Endothelial cell of umbilical vein (primary cell): ENCODE results near the gene ZNF280D. TPM values are rescaled to one million over a fixed set of nuclear protein-coding genes. Genes with fewer than 3 reads are reported as not detected.

Experiments
- BruUV-seq: library from RNA; stranded (reverse); fragments of 400-500 nt; replicated peaks from 2 replicates; lab custom pipeline; 2021; lab: Mats Ljungman, UMichigan
- CTCF ChIA-PET: fragments of 300-600, 350-600 bp; sonication (Branson Sonifier 250); formaldehyde crosslinking; loops from one replicate; lab custom pipeline; 2021; ENCODE audit warnings: antibody characterized with exemption, inconsistent platforms; lab: Charles Lee
- POLR2A ChIA-PET: fragments of 300-600, 350-600 bp; sonication (Branson Sonifier 250); formaldehyde crosslinking; loops from one replicate; lab custom pipeline; 2021; ENCODE audit warnings: antibody characterized with exemption, inconsistent platforms; lab: Charles Lee
- DNase-seq: peaks from one replicate; pipeline ENCODE4 v3.0.0-alpha.2; 2011; ENCODE audit warnings: low read depth, low spot score
- FAIRE-seq: peaks from 2 replicates; lab custom pipeline; 2011; peaks lifted over from hg19 to GRCh38; lab: Jason Lieb, UNC
- H2AFZ ChIP-seq: 2 replicates; pipeline ENCODE4 v1.6.0; 2012; ENCODE audit warnings: low read depth, low read length, control low read depth, inconsistent platforms
- H3K27ac ChIP-seq: 2 replicates; pipeline ENCODE4 v1.5.1; 2011; ENCODE audit warnings: low read depth, mild to moderate bottlenecking, control low read depth, low read length, moderate library complexity; ENCODE audit not compliant: insufficient read depth
- H3K27me3 ChIP-seq, 2 experiments: 2 replicates each; pipeline versions ENCODE4 v1.6.0 to v1.6.1; 2011; ENCODE audit warnings: low read length in 2 of 2, mixed read lengths in 1 of 2; ENCODE audit not compliant: control insufficient read depth in 2 of 2, insufficient read depth in 2 of 2
- H3K36me3 ChIP-seq, 2 experiments: 2 replicates in 1 of 2; 3 replicates in 1 of 2; pipeline ENCODE4 v1.5.1; 2011; ENCODE audit warnings: low read length in 2 of 2, mild to moderate bottlenecking in 1 of 2, moderate library complexity in 1 of 2; ENCODE audit not compliant: control insufficient read depth in 2 of 2, insufficient read depth in 2 of 2; ENCODE audit errors: extremely low read depth in 1 of 2
- H3K4me1 ChIP-seq: 3 replicates; pipeline ENCODE4 v1.5.1; 2011; ENCODE audit warnings: mild to moderate bottlenecking, low read length; ENCODE audit not compliant: control insufficient read depth, insufficient read depth; ENCODE audit errors: extremely low read depth
- H3K4me2 ChIP-seq: 2 replicates; pipeline ENCODE4 v1.6.1; 2011; ENCODE audit warnings: low read length, control low read depth, mixed read lengths; ENCODE audit not compliant: insufficient read depth
- H3K4me3 ChIP-seq, 3 experiments: fragments of 200-600 bp in 1 of 3; sonication (generic), shearing (Covaris generic) in 1 of 3; replicated peaks in 1 of 3; 2 replicates each; pipeline ENCODE4 v1.5.1; 2011 to 2016; ENCODE audit warnings: control low read depth in 3 of 3, low read length in 3 of 3, mild to moderate bottlenecking in 2 of 3, inconsistent platforms in 1 of 3, low read depth in 1 of 3, moderate library complexity in 1 of 3; ENCODE audit not compliant: insufficient read depth in 1 of 3
- H3K79me2 ChIP-seq: 2 replicates; pipeline ENCODE4 v1.6.0; 2012; ENCODE audit warnings: low read length, inconsistent platforms; ENCODE audit not compliant: control insufficient read depth, insufficient read depth
- H3K9ac ChIP-seq: replicated peaks from 2 replicates; pipeline ENCODE3; 2011; ENCODE audit warnings: low read length, control low read depth; ENCODE audit not compliant: insufficient read depth; ENCODE audit errors: extremely low read depth
- H3K9me1 ChIP-seq: replicated peaks from 3 replicates; pipeline ENCODE4 v1.6.0; 2011; ENCODE audit warnings: mild to moderate bottlenecking, low read length; ENCODE audit not compliant: control insufficient read depth, insufficient read depth; ENCODE audit errors: extremely low read depth
- H3K9me3 ChIP-seq: replicated peaks from 2 replicates; pipeline ENCODE4 v1.5.1; 2012; ENCODE audit warnings: low read length, inconsistent platforms; ENCODE audit not compliant: control insufficient read depth, insufficient read depth
- H4K20me1 ChIP-seq: replicated peaks from 2 replicates; pipeline ENCODE3; 2011; ENCODE audit warnings: mild to moderate bottlenecking, low read length; ENCODE audit not compliant: control insufficient read depth, insufficient read depth; ENCODE audit errors: extremely low read depth
- CTCF ChIP-seq, 2 donors: IDR thresholded peaks; 1 replicate in 1 of 2; 2 replicates in 1 of 2; pipeline ENCODE4 v1.5.1; 2011; ENCODE audit warnings: low read length in 2 of 2, mild to moderate bottlenecking in 2 of 2, moderate library complexity in 2 of 2, control low read depth in 1 of 2, inconsistent platforms in 1 of 2, low read depth in 1 of 2; ENCODE audit not compliant: insufficient read depth in 1 of 2; ENCODE audit errors: extremely low read depth in 1 of 2
- EZH2 ChIP-seq: IDR thresholded peaks from 2 replicates; pipeline ENCODE4 v1.6.1; 2012; ENCODE audit warnings: borderline replicate concordance, low read depth, mild to moderate bottlenecking, moderate library complexity, low read length, inconsistent platforms; ENCODE audit not compliant: severe bottlenecking
- FOS ChIP-seq: IDR thresholded peaks from 2 replicates; pipeline ENCODE4 v1.6.1; 2011; ENCODE audit warnings: mild to moderate bottlenecking, low read length, moderate library complexity, borderline replicate concordance; ENCODE audit not compliant: insufficient read depth
- GATA2 ChIP-seq: IDR thresholded peaks from 2 replicates; pipeline ENCODE4 v1.7.0; 2011; ENCODE audit warnings: low read depth, mild to moderate bottlenecking, moderate library complexity, mixed read lengths, low read length; ENCODE audit not compliant: insufficient read length, insufficient read depth
- JUN ChIP-seq: IDR thresholded peaks from 2 replicates; pipeline ENCODE4 v1.6.1; 2011; ENCODE audit warnings: borderline replicate concordance, low read depth; ENCODE audit not compliant: insufficient read length, insufficient read depth
- MAX ChIP-seq: IDR thresholded peaks from 2 replicates; pipeline ENCODE4 v1.6.1; 2011; ENCODE audit not compliant: insufficient read depth, insufficient read length
- MYC ChIP-seq: IDR thresholded peaks from one replicate; pipeline ENCODE4 v1.6.1; 2011; ENCODE audit warnings: mild to moderate bottlenecking, low read depth, low read length
- POLR2A ChIP-seq: IDR thresholded peaks from 2 replicates; pipeline ENCODE4 v1.6.1; 2012; ENCODE audit warnings: low read depth, mild to moderate bottlenecking, control low read depth, low read length
- POLR2AphosphoS5 ChIP-seq: IDR thresholded peaks from 2 replicates; pipeline ENCODE4 v1.6.1; 2012; ENCODE audit warnings: low read depth, mild to moderate bottlenecking, control low read depth, low read length, moderate library complexity; ENCODE audit not compliant: insufficient read depth
- dilution Hi-C: fragments of 300-500 bp; cut with MboI; formaldehyde crosslinking; loops from one replicate; pipeline ENCODE4 v1.15.0; 2019; ENCODE audit warnings: low sequenced_read_pairs; ENCODE audit not compliant: extremely low pct_ligation_motif_present
- intact Hi-C: fragments of 100-400 bp; cut with micrococcal nuclease; formaldehyde crosslinking; loops from one replicate; pipeline ENCODE4 v1.10.0; 2022
- polyA plus RNA-seq, 4 experiments: library from polyadenylated mRNA; depleted of rRNA in 3 of 4; stranded (reverse) in 3 of 4; unstranded in 1 of 4; fragments of >200 nt; gene quantifications; 2 replicates each; pipeline versions ENCODE4 v1.2.1 to v1.2.3, GENCODE V29; 2011 to 2012; ENCODE audit warnings: missing spikeins in 1 of 4
- total RNA-seq: library from RNA; stranded (reverse); gene quantifications from 2 replicates; pipeline ENCODE4 v1.2.3, GENCODE V29; 2021

The ZNF280D gene
- total and polyA plus RNA-seq, 2 donors (not counting 3 experiments of a cell fraction or from before 2014, with no cell fraction given): 9.6 to 42.1 TPM

- intact Hi-C loops: loop anchor here (5.0 to 10.0 kb wide), 2 partner anchors 234 to 403 kb away; no protein-coding TSS in a partner anchor
Observed at GRCh38 chr15:56731548-56731947, 1.8 kb downstream of the ZNF280D start.

GRCh38 chr15:56729561-56729960, 3.7 kb downstream of the ZNF280D start:
- Histone ChIP-seq H3K27me3 (no peaks in the 10 kb centered on the region), H3K9me3 (no peaks in the 10 kb centered on the region), H3K27ac (no peak overlapping the region), H3K4me1 (peaks cover 20% of the 10 kb centered on the region), H4K20me1 (peaks cover 4% of the 10 kb centered on the region), H3K79me2 (peaks cover 64% of the 10 kb centered on the region), H3K4me2 (no peak overlapping the region), H3K4me3 (no peak overlapping the region), H3K9ac (no peak overlapping the region), H3K9me1 (no peaks in the 10 kb centered on the region), H3K36me3 (peaks cover 0 to 5% of the 10 kb centered on the region in 2 experiments), H2AFZ (no peak overlapping the region)
- DNase-seq (no peak), FAIRE-seq (no peak)
- BruUV-seq: no TSS peak
- no peak for TF ChIP-seq FOS
- TF ChIP-seq POLR2A: no peak
- no peak for TF ChIP-seq GATA2
- no peak for TF ChIP-seq CTCF (IDR thresholded peaks at IDR 0.05; ENCODE audit: extremely low read depth in 1 of 2, insufficient read depth in 1 of 2, low read depth in 1 of 2, low read length in 2 of 2)
- TF ChIP-seq POLR2AphosphoS5: no peak
- TF ChIP-seq MYC: no peak
- no peak for TF ChIP-seq MAX
- no peak for TF ChIP-seq EZH2
- no peak for TF ChIP-seq JUN
- ChIA-PET POLR2A (no interaction called here), CTCF (interaction anchor here (1.6 to 1.9 kb wide), 2 partner anchors 11 to 43 kb away, joined by 3 to 6 read pairs; no protein-coding TSS in a partner anchor)
- intact Hi-C loops: no loop called here
- dilution Hi-C loops: no loop called here

More at GRCh38 chr15:56731548-56731947, 1.8 kb downstream of the ZNF280D start:
- Histone ChIP-seq H3K4me3 (peak overlapping the region in 2 of 3 experiments; percentile 68 to 70), H2AFZ (no peak overlapping the region), H3K9ac (no peak overlapping the region), H4K20me1 (peaks cover 4% of the 10 kb centered on the region), H3K27me3 (no peaks in the 10 kb centered on the region), H3K9me1 (no peaks in the 10 kb centered on the region), H3K79me2 (peaks cover 52% of the 10 kb centered on the region), H3K36me3 (peaks cover 0 to 5% of the 10 kb centered on the region in 2 experiments), H3K27ac (no peak overlapping the region), H3K4me2 (peak overlapping the region; percentile 99), H3K4me1 (peaks cover 21% of the 10 kb centered on the region), H3K9me3 (no peaks in the 10 kb centered on the region)
- BruUV-seq: no TSS peak
- ChIA-PET POLR2A (no interaction called here), CTCF (no interaction called here)
- no peak for DNase-seq
- TF ChIP-seq JUN (no peak), POLR2A (peak; percentile 17)
- FAIRE-seq: no peak
- dilution Hi-C loops: no loop called here
